ENCODE measurements around the gene SIX4.

SIX4 gene

GRCh38 chr14:60721326-60722106 lies 2.6 kb downstream of the SIX4 start:
- DNase-seq (ENCODE audit: insufficient read length, low spot score), result no peak
- TF ChIP-seq CTCF (IDR thresholded peaks at IDR 0.05; ENCODE audit: insufficient read depth, missing control alignments), result peak; percentile 34
- FAIRE-seq, result no peak

- FAIRE-seq (no peak), DNase-seq (ENCODE audit: insufficient read length, low spot score) (no peak)
- no peak for TF ChIP-seq CTCF (IDR thresholded peaks at IDR 0.05; ENCODE audit: insufficient read depth, missing control alignments)
These were observed 3.2 kb downstream of the SIX4 start for GRCh38 chr14:60720962-60721325.

- FAIRE-seq (no peak), DNase-seq (ENCODE audit: insufficient read length, low spot score) (no peak)
- TF ChIP-seq CTCF (IDR thresholded peaks at IDR 0.05; ENCODE audit: insufficient read depth, missing control alignments), result no peak
These were observed 3.8 kb downstream of the SIX4 start for GRCh38 chr14:60720391-60720790.

GRCh38 chr14:60713513-60713912 lies 10.6 kb downstream of the SIX4 start:
- DNase-seq (ENCODE audit: insufficient read length, low spot score) (no peak), FAIRE-seq (no peak)
- TF ChIP-seq CTCF (IDR thresholded peaks at IDR 0.05; ENCODE audit: insufficient read depth, missing control alignments), result no peak

- no peak for DNase-seq (ENCODE audit: insufficient read length, low spot score)
- no peak for TF ChIP-seq CTCF (IDR thresholded peaks at IDR 0.05; ENCODE audit: insufficient read depth, missing control alignments)
- FAIRE-seq, result no peak
These were observed 13.7 kb downstream of the SIX4 start for GRCh38 chr14:60710494-60710893.

GRCh38 chr14:60707858-60708257 lies 16.3 kb downstream of the SIX4 start:
- FAIRE-seq (no peak), DNase-seq (ENCODE audit: insufficient read length, low spot score) (no peak)
- no peak for TF ChIP-seq CTCF (IDR thresholded peaks at IDR 0.05; ENCODE audit: insufficient read depth, missing control alignments)

- no peak for FAIRE-seq
- TF ChIP-seq CTCF (IDR thresholded peaks at IDR 0.05; ENCODE audit: insufficient read depth, missing control alignments), result no peak
- no peak for DNase-seq (ENCODE audit: insufficient read length, low spot score)
These were observed 19.1 kb downstream of the SIX4 start for GRCh38 chr14:60705100-60705499.
